GM18870 (cell line): ENCODE results near the gene KCNC1.

Source experiments
- ATAC-seq: cut with Tn5 transposase; IDR thresholded peaks from one replicate; pipeline ENCODE4 v1.9.1; 2021; ENCODE audit warnings: moderate library complexity; ENCODE audit not compliant: unreplicated experiment

KCNC1 gene

DNA sequence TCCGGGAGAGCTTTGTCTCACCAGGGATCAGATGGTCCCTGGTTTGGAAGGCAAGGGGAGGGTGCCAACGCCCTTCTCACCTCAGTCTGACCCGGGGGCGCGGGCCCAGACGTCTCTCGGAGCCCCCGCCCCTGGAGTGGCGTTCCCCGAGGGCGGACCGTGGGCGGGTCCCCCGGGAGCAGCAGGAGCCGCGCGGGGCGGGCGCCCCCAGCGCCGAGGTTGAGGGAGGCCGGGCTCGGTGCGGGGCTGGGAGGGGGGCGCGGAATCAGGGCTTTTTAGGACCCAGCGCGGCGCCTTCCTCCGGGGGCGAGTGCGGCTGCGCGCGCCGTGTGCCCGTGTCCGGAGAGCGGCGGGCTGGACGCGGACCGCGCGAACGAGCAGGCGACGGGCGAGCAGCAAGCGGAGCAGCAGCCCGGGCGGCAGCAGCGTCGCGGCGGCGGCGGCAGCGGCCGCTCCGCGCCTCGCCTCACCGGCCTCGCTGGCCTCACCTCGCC is at the start of gene KCNC1:
KCNC1 (plus strand) TSS at position 364 of the 494 bp plus-strand sequence. CDS start 1,222 bp downstream, outside the sequence.
- ATAC-seq, result no peak

DNA sequence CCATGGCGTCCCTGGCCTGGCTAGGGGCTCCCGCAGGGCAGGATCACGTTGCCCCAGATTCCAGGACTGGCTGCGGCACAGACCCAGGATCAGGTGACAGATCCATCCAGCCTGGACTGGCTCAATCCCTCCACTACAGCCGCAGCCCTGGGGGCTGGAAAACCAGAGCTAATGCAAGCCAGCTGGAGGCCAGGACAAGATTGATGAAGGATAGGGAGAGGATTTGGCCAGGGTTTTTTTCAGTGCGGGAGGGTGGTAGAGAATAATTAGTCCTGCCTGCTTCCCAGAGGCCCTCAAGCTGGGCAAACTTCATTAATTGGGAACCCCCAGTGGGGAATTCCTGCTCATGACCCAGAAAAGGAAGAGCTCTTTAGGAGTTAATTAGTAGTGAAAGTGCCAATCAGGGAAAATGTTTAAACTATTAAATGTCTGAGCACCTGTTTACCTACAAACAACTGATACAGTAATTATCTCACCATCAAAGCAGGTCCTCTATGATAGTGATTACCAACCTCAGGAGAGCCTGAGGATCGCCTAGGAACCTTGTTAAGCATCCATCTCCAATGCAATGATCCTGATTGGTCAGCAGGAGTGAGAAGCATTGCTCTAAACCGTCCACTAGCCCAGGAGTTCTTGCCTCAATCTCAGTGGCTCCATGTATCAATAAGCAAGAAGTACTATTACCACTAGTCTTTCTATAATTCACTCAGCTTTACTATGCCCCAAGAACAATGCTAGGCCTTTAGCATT is 48.2 kb upstream of the KCNC1 start:
- no peak for ATAC-seq

DNA sequence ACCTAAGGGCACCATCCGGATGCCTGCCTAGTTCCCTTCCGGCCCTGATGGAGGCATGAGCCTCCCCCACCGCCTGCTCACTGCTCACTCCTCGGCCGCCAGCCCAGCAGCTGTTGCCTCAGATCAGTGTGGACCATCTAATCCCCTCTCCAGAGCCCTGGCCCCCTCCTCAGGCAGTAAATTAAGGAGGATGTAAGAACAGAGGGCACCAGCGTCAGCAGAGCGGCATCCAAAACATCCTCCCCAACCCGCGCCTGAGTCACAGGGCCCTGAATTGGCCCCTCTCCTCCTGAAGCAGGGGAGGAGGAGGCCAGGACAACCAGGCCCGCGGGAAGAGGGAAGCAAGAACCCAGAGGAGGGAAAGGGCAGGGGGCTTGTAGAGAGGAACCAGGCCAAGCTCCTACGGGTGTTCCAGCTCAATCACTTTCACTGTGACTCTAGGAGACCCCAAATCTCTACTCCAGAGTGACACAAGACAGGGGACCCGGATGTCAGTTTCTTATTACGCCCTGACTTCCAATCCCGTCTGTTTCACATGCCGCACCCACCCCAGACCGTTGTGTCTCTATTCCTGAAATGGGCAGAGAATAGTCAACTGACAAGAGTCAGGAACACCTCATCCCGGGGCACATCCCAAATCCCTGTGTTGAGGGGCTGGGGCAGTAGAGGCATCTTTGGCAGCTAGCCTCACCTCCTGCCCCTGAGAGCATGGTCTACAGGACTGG is 46.5 kb upstream of the KCNC1 start:
- ATAC-seq, result no peak

DNA sequence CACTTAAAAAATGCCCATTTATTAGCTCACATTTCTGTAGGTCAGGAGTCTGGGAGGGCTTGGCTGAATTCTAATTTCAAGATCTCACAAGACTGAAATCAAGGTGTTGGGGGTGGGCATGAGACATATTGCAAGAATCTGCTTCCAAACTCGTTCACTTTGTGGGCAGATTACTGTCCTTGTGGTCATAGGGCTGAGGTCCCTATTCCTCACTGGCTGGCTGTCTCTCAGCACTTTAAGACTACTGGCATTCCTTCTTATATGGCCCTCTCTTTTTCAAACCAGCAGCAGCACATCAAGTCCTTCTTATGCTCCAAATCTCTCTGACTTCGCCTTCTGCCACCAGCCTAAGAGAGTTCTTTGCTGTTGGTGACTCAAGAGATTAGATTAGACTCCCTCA is 43.0 kb upstream of the KCNC1 start:
- ATAC-seq, result no peak

DNA sequence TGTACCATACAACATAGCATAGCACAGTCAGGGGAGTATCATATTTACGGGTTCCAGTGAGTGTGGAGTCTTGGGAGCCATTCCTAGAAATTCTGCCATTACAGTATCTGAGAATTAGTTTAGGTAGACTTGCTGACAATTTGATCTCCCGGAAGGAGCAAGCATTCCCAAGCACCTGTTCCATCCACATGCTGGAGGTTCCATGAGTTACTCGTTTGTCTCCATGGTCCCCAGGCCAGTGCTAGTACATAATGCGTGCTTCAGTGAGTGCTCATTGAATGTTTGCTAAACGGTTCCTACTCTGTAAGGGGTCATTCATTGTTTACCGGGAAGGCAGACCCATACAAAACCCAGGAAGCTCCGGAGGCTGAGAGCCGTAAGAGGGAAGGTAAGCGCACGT is 42.6 kb upstream of the KCNC1 start:
- ATAC-seq, result no peak

GRCh38 chr11:17692931-17693330 is 41.6 kb upstream of the KCNC1 start:
- no peak for ATAC-seq

DNA sequence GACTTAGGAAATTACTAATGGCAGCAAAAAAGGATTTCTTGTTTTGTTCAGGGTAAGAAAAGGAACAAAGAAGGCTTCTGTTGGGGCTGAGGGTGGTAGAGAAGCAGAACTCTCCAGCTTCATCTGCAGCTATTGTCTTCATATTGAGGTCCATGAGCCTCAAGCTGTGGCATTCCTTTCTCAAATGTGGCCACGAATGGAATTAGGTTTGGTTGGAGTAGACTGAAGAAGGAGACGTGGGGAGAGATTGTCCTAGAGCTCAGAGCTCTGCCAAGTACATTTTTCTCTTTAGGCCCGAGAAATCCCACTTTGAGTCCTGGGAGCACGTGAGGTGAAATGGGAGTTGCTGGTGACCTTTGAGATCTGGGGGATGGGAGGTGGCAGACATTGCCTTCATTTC is 41.0 kb upstream of the KCNC1 start:
- no peak for ATAC-seq

- ATAC-seq, result no peak
These were observed 40.0 kb upstream of the KCNC1 start for GRCh38 chr11:17694494-17695110.

DNA sequence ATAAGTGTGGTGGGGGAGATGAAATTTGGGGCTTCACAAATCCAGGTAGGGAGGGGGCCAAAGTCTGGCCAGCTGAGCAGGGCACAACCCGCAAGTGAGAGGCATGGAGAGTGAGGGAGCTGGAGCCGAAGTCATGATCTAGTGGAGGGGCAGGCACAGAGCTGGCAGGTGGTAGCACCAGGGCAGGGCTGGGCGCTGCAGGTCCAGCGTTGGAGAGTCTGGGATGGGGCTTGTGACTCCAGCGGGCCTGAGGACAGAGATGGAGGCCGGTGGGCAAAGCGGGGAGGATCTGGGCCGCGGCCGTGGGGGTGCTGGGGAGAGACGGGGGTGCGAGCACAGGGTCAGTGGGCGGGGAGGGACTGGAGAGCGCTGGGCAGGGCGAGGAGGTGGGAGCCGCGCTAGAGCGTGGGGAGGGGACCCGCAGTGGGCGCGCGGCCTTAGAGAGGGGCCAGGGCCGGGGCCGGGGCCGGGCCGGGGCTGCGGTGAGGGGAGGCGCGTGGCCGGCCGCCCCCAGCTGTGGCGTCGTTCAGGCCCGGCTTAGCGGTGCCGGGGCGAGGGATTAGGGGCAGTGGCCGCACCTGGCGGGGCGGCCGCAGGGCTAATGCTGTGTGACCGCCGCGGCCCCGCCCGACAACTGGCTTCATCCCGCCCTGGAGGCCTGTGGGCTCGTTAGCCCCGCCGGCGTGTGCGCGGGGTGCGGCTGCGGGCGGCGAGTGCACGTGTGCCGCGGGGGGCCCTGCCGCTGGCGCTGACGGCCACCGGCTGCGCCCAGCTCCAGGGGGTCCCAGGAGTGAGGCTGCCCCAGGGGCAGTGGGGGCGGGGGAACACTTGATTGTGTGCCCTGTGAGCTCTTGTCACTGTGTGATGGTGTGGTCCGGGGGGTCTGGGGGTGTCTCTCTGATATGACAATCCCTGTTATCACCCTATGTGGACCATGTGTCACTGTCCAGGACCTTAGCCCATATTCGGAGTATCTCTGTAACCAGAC is 38.8 kb upstream of the KCNC1 start:
- no peak for ATAC-seq

GRCh38 chr11:17696741-17697140 is 37.8 kb upstream of the KCNC1 start:
- no peak for ATAC-seq

- no peak for ATAC-seq
These were observed 37.2 kb upstream of the KCNC1 start for GRCh38 chr11:17697175-17697949.

GRCh38 chr11:17699147-17700114 is 35.1 kb upstream of the KCNC1 start:
- ATAC-seq, result no peak

GRCh38 chr11:17700991-17701390 is 33.6 kb upstream of the KCNC1 start:
- ATAC-seq, result no peak

GRCh38 chr11:17702876-17703275 is 31.7 kb upstream of the KCNC1 start:
- no peak for ATAC-seq

DNA sequence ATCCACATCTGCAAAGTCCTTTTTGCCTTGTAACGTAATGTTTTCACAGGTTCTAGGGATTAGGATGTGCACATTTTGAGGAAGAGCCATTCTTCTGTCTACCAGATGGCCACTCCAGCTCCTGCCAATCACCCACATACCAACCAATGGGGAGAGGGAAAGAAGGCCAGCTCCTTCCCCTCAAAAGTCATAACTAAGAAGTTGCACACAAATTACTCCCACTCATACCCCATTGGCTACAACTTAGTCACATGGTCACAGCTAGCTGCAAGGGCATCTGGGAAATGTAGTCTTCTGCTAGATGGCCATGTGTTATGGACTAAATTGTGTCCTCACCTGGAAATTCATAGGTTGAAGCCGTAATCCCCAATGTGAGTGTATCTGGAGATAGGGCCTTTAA is 30.6 kb upstream of the KCNC1 start:
- no peak for ATAC-seq

- no peak for ATAC-seq
These were observed 26.8 kb upstream of the KCNC1 start for GRCh38 chr11:17707830-17708229.

DNA sequence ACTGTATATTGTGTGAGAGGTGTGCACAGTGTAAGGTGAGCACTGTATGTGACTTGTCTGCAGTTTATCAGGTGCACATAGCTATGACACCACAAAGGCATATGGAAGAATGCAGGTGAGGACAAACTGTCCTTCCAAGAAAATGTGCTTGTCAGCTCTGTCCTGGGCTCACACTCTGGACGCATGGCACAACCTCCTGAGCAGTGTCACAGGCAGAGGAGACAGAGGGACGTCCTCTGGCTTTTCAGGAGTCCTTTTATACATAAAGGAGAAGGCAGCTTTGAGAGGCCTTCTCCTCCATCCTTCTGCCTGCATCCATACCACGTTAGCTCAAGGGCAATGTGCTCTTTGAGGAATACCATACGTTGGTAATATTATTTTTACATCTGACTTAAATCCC is 22.7 kb upstream of the KCNC1 start:
- no peak for ATAC-seq

DNA sequence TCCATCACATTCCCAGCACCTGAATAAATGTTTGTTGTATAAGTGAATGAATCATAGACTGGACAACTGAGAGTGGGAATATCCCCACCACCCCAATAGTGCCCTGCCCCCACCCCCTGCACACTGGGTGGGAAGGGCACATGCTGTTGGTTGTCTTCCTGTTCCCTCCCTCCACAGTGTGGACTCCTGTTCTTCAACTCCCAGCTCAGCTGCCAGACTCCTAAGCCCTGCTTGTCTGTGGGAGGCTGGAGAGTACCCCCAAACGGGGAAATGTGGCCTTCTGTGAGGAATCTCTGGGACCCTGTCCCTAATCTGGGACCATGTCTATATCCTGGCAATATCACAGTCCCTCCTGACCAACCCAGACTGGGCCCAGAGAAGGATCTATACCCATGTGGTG is 20.7 kb upstream of the KCNC1 start:
- ATAC-seq, result no peak

DNA sequence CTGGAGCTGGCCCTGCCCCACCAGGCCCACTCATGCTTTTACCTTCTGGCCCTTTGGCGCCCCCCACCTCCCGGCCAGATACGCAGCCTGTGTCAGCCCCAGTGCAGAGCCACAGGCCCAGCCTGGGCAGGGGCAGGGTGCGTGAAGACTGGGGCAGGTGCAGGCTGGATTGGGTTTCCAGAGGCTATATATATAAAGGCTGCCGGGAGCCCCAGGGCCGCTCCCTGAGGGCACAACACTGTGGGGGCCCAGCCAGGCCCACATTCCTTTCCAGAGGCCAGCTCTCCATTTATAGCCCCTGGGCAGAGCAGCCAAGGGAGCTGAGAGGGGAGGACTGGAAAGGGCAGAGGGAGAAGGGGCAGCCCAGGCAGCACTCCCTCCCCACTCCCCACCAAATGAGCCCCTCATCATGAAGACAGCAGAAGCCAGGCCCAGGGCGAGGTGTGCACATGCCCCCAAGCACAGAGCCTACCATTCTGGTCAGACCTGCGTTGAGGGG is 20.2 kb upstream of the KCNC1 start:
- no peak for ATAC-seq
